A673 (cell line): ENCODE measurements around the gene RALGPS1.

ENCODE experiments used
- EZH2 ChIP-seq: fragments of 200-600 bp; sonication (generic); IDR thresholded peaks from 2 replicates; pipeline ENCODE4 v1.6.1; 2017; ENCODE audit warnings: borderline replicate concordance, low read depth, mild to moderate bottlenecking, mixed read lengths, antibody characterized with exemption, low read length; ENCODE audit not compliant: poor library complexity, severe bottlenecking
- TF ChIP-seq, protein P1 (sequence below): fragments of 300-800, 200-600 bp; sonication (generic); conservative IDR thresholded peaks from 2 replicates; pipeline ENCODE4 v1.5.1; 2017; ENCODE audit warnings: low read depth, mild to moderate bottlenecking, antibody characterized with exemption, low read length, moderate library complexity, mixed read lengths

GRCh38 chr9:127079446-127080140, 165.0 kb downstream of the RALGPS1 start:
- TF ChIP-seq, protein P1, sequence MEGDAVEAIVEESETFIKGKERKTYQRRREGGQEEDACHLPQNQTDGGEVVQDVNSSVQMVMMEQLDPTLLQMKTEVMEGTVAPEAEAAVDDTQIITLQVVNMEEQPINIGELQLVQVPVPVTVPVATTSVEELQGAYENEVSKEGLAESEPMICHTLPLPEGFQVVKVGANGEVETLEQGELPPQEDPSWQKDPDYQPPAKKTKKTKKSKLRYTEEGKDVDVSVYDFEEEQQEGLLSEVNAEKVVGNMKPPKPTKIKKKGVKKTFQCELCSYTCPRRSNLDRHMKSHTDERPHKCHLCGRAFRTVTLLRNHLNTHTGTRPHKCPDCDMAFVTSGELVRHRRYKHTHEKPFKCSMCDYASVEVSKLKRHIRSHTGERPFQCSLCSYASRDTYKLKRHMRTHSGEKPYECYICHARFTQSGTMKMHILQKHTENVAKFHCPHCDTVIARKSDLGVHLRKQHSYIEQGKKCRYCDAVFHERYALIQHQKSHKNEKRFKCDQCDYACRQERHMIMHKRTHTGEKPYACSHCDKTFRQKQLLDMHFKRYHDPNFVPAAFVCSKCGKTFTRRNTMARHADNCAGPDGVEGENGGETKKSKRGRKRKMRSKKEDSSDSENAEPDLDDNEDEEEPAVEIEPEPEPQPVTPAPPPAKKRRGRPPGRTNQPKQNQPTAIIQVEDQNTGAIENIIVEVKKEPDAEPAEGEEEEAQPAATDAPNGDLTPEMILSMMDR, result no peak
- no peak for TF ChIP-seq EZH2
